GM18907 (cell line): ENCODE data around the gene ABCA8.
"Not testable (repeated sequence)": the region's sequence is repeated elsewhere in the genome, so short reads cannot be mapped to it uniquely, and the experiment has no call there.

Experiments
- ATAC-seq: cut with Tn5 transposase; IDR thresholded peaks from one replicate; pipeline ENCODE4 v1.9.1; 2021; ENCODE audit warnings: mild to moderate bottlenecking, moderate library complexity; ENCODE audit not compliant: unreplicated experiment

Gene ABCA8

GRCh38 chr17:68955181-68955841, at the start of gene ABCA8:
ABCA8 (minus strand) TSS chr17:68955392; CDS start chr17:68942034, 13,358 bp downstream.
- ATAC-seq, result no peak

GRCh38 chr17:69004759-69005158, 49.6 kb upstream of the ABCA8 start:
- not testable (repeated sequence) for ATAC-seq

GRCh38 chr17:68999743-69000142, 44.6 kb upstream of the ABCA8 start:
- not testable (repeated sequence) for ATAC-seq

GRCh38 chr17:68993112-68993511, 37.9 kb upstream of the ABCA8 start:
- ATAC-seq, result no peak

GRCh38 chr17:68987966-68988365, 32.8 kb upstream of the ABCA8 start:
- ATAC-seq, result no peak

GRCh38 chr17:68981288-68981687, 26.1 kb upstream of the ABCA8 start:
- peak; percentile 71 for ATAC-seq

- no peak for ATAC-seq
Measured at GRCh38 chr17:68973098-68973846, 18.1 kb upstream of the ABCA8 start.

GRCh38 chr17:68972119-68972704, 17.0 kb upstream of the ABCA8 start:
- no peak for ATAC-seq

- no peak for ATAC-seq
Measured at GRCh38 chr17:68969101-68969500, 13.9 kb upstream of the ABCA8 start.

- ATAC-seq, result no peak
Measured at GRCh38 chr17:68963958-68964357, 8.8 kb upstream of the ABCA8 start.

GRCh38 chr17:68961214-68961882, 6.2 kb upstream of the ABCA8 start:
- no peak for ATAC-seq

GRCh38 chr17:68959117-68959516, 3.9 kb upstream of the ABCA8 start:
- ATAC-seq, result not testable (repeated sequence)

GRCh38 chr17:68957944-68958343, 2.8 kb upstream of the ABCA8 start:
- ATAC-seq, result no peak

- no peak for ATAC-seq
Measured at GRCh38 chr17:68954146-68954896, 871 bp downstream of the ABCA8 start.

GRCh38 chr17:68953340-68953997, 1.7 kb downstream of the ABCA8 start:
- no peak for ATAC-seq

GRCh38 chr17:68950725-68951124, 4.5 kb downstream of the ABCA8 start:
- ATAC-seq, result no peak

- not testable (repeated sequence) for ATAC-seq
Measured at GRCh38 chr17:68947868-68948267, 7.3 kb downstream of the ABCA8 start.

GRCh38 chr17:68944435-68945035, 10.7 kb downstream of the ABCA8 start:
- no peak for ATAC-seq

GRCh38 chr17:68943812-68944182, 11.4 kb downstream of the ABCA8 start:
- ATAC-seq, result not testable (repeated sequence)
